Stimulated activated CD4-positive, alpha-beta T cell treated with anti-CD3 and anti-CD28 coated beads, Interleukin-1b, Interleukin-23, amount 100 ng/mL, for 48 hours (primary cell): ENCODE data around the gene GOLGA6L10.

Experiments used
- DNase-seq: peaks from one replicate; pipeline ENCODE4 v3.0.0-alpha.2; 2020

The GOLGA6L10 gene

DNA sequence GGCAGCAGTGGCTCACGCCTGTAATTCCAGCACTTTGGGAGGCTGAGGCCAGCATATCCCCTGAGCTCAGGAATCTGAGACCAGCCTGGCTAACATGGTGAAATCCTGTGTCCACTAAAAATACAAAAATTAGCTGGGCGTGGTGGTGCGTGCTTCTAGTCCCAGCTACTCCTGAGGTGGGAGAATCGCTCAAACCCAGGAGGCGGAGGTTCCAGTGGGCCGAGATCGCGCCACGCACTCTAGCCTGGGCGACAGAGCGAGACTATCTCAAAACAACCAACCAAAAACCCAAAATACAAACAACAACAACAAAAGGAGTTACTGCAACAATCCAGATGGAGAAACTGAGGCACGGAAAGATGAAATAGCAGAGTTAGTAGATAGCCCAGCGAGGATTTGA is 51.2 kb downstream of the GOLGA6L10 start:
- no peak for DNase-seq

DNA sequence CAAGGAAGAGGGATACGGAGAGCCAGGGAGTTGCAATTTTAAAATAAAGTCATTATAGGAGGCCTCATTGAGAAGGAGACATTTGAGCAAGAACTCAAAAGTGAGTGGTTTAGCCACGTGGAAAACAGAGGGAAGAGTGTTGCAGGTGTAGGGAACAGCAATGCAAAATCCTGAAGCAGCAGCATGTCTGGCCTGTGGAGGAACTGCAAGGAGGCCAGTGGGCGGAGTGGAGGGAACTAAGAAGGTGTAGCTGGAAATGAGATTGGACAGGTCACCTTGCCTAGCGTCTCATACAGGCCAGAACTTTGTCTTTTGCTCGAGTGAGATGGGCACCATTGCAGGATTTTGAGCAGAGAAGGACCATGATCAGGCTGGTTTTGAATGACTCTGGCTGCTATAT is 51.7 kb downstream of the GOLGA6L10 start:
- no peak for DNase-seq

GRCh38 chr15:82294061-82294690 is 55.1 kb downstream of the GOLGA6L10 start:
- no peak for DNase-seq

DNA sequence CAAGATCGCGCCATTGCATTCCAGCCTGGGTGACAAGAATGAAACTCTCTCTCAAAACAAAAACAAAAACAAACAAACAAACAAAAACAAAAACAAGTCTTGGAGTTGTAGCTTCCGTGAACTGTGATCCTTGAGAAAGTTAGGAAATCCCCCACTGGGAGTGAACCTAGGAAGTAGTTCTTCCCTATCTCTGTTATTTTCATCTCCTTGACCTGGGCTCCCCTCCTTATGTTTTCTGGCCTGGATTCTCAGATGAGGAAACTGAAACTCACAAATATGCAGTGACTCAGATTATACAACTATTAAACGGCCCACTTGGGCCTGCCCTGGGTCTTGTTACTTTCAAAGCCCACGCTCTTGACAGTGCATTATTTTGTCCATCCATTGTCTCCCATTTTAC is 57.0 kb downstream of the GOLGA6L10 start:
- DNase-seq: no peak
